Measurements from ENCODE around the gene APOA5. TPM values are rescaled to one million over a fixed set of nuclear protein-coding genes. Genes with fewer than 3 reads are reported as not detected.
"Not testable (repeated sequence)": the region's sequence is repeated elsewhere in the genome, so short reads cannot be mapped to it uniquely, and the experiment has no call there.

Gene APOA5
- total and polyA plus RNA-seq, 2 donors, result 0.38 TPM; not detected in 1

DNA sequence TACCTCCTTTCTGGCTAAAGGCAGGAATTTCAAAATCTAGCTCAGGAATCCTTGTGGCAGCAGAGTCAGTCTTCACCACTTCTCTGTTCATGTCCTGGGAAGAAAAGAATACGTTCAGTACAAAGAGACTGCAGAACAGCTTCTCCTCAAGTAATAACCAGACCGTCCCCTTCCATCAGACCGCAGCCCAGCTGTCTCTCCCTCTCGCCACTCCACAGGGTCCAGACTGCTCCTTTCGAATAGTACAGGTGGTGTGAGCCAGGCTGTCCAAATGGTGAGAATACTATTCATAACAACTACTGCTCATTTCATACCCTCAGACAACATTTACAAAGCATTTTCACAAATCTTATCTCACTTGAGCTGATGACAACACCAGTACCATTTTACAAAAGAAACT, 4.7 kb downstream of the APOA5 start:
- no peaks in the 10 kb centered on the region for H3K4me1 ChIP-seq (ENCODE audit: insufficient read depth)
- H3K36me3 ChIP-seq (ENCODE audit: insufficient read depth), result no peaks in the 10 kb centered on the region
- 61% methylated on average over 5 of the region's 5 CpGs for WGBS
- H3K27ac ChIP-seq (ENCODE audit: low read depth), result no peak overlapping the region
- H3K4me3 ChIP-seq (ENCODE audit: low read depth, low read length), result peak overlapping the region; percentile 89
- DNase-seq (ENCODE audit: extremely low spot score), result no peak

DNA sequence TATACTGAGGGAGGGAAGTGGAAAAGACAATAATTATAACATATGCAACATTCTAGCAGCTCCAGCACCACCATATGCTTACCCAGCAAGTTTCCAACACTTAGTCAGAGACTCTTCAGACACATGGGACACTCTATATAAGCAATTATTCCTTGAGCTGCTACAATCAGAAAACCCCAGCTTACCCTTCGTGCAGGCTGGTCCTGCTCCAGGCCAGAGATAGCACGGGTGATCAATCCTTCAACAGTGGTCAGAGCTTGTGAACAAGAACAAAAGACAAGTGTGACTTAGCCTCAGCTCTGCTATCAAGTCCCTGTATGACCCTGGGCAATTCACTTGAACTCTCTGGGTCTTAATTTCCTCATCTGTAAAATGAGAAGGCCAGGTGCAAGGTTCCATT, 5.4 kb downstream of the APOA5 start:
- WGBS, result 93% methylated on average over 2 of the region's 2 CpGs
- H3K36me3 ChIP-seq (ENCODE audit: insufficient read depth), result no peaks in the 10 kb centered on the region
- DNase-seq (ENCODE audit: extremely low spot score), result no peak
- H3K4me1 ChIP-seq (ENCODE audit: insufficient read depth), result no peaks in the 10 kb centered on the region
- H3K27ac ChIP-seq (ENCODE audit: low read depth), result no peak overlapping the region
- no peak overlapping the region for H3K4me3 ChIP-seq (ENCODE audit: low read depth, low read length)

GRCh38 chr11:116782728-116783127, 9.0 kb downstream of the APOA5 start:
- H3K4me3 ChIP-seq (ENCODE audit: low read depth, low read length), result no peak overlapping the region
- DNase-seq (ENCODE audit: extremely low spot score), result no peak
- no peaks in the 10 kb centered on the region for H3K4me1 ChIP-seq (ENCODE audit: insufficient read depth)
- H3K36me3 ChIP-seq (ENCODE audit: insufficient read depth), result no peaks in the 10 kb centered on the region
- 89% methylated on average over 4 of the region's 4 CpGs for WGBS
- H3K27ac ChIP-seq (ENCODE audit: low read depth), result no peak overlapping the region

- Histone ChIP-seq H3K27ac (ENCODE audit: low read depth) (no peak overlapping the region), H3K4me1 (ENCODE audit: insufficient read depth) (no peaks in the 10 kb centered on the region), H3K36me3 (ENCODE audit: insufficient read depth) (no peaks in the 10 kb centered on the region), H3K4me3 (ENCODE audit: low read depth, low read length) (no peak overlapping the region)
- WGBS, result 97% methylated on average over 4 of the region's 4 CpGs
- DNase-seq (ENCODE audit: extremely low spot score), result no peak
Observed at GRCh38 chr11:116778556-116778955, 13.1 kb downstream of the APOA5 start.

DNA sequence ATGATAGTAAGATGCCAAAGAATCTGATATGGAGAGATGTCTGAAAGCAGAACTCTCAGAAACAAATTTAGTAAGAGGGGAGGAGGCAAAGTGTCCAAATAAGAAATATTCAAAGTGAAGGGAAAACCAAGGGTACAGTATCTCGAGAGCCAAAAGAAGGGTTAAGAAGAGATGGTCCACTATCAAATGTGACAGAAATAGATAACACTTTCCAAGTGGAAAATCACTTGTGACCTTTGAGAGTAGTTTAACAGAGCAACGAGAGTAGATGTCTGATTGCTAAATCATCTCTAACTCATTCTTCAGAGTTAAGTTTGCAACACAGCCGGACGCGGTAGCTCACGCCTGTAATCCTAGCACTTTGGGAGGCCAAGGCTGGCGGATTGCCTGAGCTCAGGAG, 14.6 kb downstream of the APOA5 start:
- WGBS, result 79% methylated on average over 7 of the region's 7 CpGs
- Histone ChIP-seq H3K4me3 (ENCODE audit: low read depth, low read length) (no peak overlapping the region), H3K36me3 (ENCODE audit: insufficient read depth) (no peaks in the 10 kb centered on the region)

DNA sequence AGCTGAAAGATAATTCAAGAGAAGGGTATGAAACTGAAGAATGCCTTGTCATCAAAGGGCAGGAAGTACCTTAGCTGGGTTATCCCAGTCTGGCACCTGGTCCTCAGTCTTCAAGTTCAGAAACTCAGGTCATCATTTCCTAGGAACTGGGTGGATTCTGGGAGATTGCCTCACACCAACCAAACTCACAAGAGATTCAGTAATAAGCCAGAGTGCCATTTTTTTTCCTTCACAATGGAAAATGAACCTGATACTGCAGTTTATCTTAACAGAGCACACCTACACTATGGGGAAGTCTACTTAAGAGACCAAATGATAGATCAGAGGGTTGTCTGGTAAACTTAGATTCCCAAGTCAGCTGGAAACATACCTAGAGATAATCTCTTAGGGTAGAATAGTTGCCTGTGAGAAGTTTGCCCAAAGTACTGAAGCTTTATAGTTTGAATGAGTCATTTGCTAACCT, 15.1 kb downstream of the APOA5 start:
- Histone ChIP-seq H3K4me1 (ENCODE audit: insufficient read depth) (peaks cover 2% of the 10 kb centered on the region), H3K4me3 (ENCODE audit: low read depth, low read length) (no peak overlapping the region), H3K36me3 (ENCODE audit: insufficient read depth) (no peaks in the 10 kb centered on the region), H3K27ac (ENCODE audit: low read depth) (no peak overlapping the region)
- no peak for DNase-seq (ENCODE audit: extremely low spot score)

More for the DNA sequence above, 14.6 kb downstream of the APOA5 start:
- no peak for DNase-seq (ENCODE audit: extremely low spot score)
- no peaks in the 10 kb centered on the region for H3K4me1 ChIP-seq (ENCODE audit: insufficient read depth)
- H3K27ac ChIP-seq (ENCODE audit: low read depth), result no peak overlapping the region

GRCh38 chr11:116775975-116776374, 15.7 kb downstream of the APOA5 start:
- H3K36me3 ChIP-seq (ENCODE audit: insufficient read depth), result no peaks in the 10 kb centered on the region
- H3K4me3 ChIP-seq (ENCODE audit: low read depth, low read length), result no peak overlapping the region
- WGBS, result 92% methylated on average over 5 of the region's 5 CpGs
- H3K27ac ChIP-seq (ENCODE audit: low read depth), result no peak overlapping the region
- peaks cover 2% of the 10 kb centered on the region for H3K4me1 ChIP-seq (ENCODE audit: insufficient read depth)
- DNase-seq (ENCODE audit: extremely low spot score), result no peak

DNA sequence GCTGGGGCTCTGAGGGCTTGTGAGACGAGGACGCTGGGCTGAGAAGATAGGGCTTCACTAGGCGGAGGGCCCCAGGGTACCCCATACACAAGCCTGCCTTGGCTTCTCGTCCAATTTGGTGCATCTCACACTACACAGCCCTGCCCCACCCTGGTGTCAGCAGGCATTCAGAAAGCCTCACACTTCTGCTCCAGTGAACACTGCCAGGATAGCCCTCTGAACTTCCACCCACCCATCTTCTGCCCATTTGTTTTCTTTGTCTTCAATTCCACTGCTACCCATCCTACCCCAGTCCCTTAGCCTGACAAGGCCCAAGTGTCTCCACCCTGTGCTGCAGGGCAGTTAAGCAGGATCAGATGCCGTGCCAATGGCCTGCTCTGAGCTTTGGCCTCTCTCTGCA, 17.0 kb downstream of the APOA5 start:
- Histone ChIP-seq H3K4me3 (ENCODE audit: low read depth, low read length) (no peak overlapping the region), H3K4me1 (ENCODE audit: insufficient read depth) (peaks cover 2% of the 10 kb centered on the region), H3K36me3 (ENCODE audit: insufficient read depth) (no peaks in the 10 kb centered on the region), H3K27ac (ENCODE audit: low read depth) (no peak overlapping the region)
- no peak for DNase-seq (ENCODE audit: extremely low spot score)
- WGBS, result 85% methylated on average over 5 of the region's 5 CpGs

DNA sequence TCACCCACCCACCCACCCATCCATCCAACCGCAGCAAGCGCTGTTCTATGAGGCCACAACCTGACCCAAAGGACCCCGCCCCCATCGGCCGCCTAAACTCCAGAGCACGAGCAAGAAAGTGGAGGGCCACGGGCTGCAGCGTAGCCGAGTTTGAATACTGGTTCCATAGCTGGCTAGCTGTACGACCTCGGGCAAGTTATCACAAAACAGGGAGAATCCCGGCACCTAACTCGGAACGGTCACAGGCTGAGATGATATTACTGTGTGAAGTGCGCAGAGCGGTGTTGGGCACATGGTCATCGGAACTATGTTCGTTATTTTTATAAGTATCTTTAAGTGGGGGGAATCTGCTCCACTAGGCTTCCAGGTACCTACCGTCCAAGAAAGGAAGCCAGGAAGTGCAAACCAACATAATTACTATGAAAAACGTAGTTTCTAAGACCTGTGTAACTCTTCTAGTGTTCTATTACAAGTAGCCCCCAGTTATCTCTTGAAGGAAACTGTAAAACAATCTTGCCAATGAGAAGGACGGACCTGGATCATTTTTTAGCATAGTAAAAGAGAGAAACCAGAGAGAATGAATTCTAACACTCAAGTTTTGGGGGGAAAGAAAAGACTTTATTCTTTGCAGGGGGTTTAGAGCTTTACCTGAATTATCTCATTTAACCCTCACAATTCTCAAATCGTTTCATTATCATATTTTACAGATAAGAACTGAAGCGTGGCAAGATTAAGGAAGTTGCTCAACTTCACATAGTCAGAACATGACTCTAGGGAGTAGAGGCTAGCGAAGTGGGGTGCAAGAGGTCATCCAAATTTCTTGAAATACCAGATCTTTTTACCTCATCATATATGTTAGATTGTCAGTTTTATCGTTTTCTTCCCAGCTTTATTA, 18.2 kb downstream of the APOA5 start:
- WGBS, result 6% methylated on average over 25 of the region's 25 CpGs
- no peak overlapping the region for H3K27ac ChIP-seq (ENCODE audit: low read depth)
- H3K36me3 ChIP-seq (ENCODE audit: insufficient read depth), result peaks cover 2% of the 10 kb centered on the region
- peaks cover 2% of the 10 kb centered on the region for H3K4me1 ChIP-seq (ENCODE audit: insufficient read depth)
- peak overlapping the region; percentile 79 for H3K4me3 ChIP-seq (ENCODE audit: low read depth, low read length)
- DNase-seq (ENCODE audit: extremely low spot score), result no peak

GRCh38 chr11:116772443-116773202, 19.1 kb downstream of the APOA5 start, which contains the start of gene BUD13:
TSS of gene BUD13 (minus strand) at chr11:116772987. CDS start at chr11:116772964, 23 bp downstream.
- under 1% methylated on average over 73 of the region's 73 CpGs for WGBS
- H3K27ac ChIP-seq (ENCODE audit: low read depth), result peak within 1 kb of the TSS; percentile 91
- H3K4me1 ChIP-seq (ENCODE audit: insufficient read depth), result peaks cover 2% of the 10 kb centered on the region

GRCh38 chr11:116771935-116772334, 19.7 kb downstream of the APOA5 start:
- Histone ChIP-seq H3K27ac (ENCODE audit: low read depth) (no peak overlapping the region), H3K36me3 (ENCODE audit: insufficient read depth) (peaks cover 2% of the 10 kb centered on the region), H3K4me3 (ENCODE audit: low read depth, low read length) (peak overlapping the region; percentile 79), H3K4me1 (ENCODE audit: insufficient read depth) (peaks cover 2% of the 10 kb centered on the region)
- no peak for DNase-seq (ENCODE audit: extremely low spot score)
- WGBS, result 6% methylated on average over 2 of the region's 2 CpGs

More at GRCh38 chr11:116772443-116773202, 19.1 kb downstream of the APOA5 start, which contains the start of gene BUD13:
- Histone ChIP-seq H3K4me3 (ENCODE audit: low read depth, low read length) (peak within 1 kb of the TSS; percentile 79), H3K36me3 (ENCODE audit: insufficient read depth) (peaks cover 2% of the 10 kb centered on the region)
- no peak for DNase-seq (ENCODE audit: extremely low spot score)

GRCh38 chr11:116762132-116762531, 29.5 kb downstream of the APOA5 start:
- Histone ChIP-seq H3K27ac (ENCODE audit: low read depth) (no peak overlapping the region), H3K4me1 (ENCODE audit: insufficient read depth) (no peaks in the 10 kb centered on the region), H3K4me3 (ENCODE audit: low read depth, low read length) (no peak overlapping the region), H3K36me3 (ENCODE audit: insufficient read depth) (peaks cover 8% of the 10 kb centered on the region)
- WGBS, result 88% methylated on average over 2 of the region's 2 CpGs
- DNase-seq (ENCODE audit: extremely low spot score), result no peak

- DNase-seq (ENCODE audit: extremely low spot score); H3K4me1 ChIP-seq (ENCODE audit: insufficient read depth); H3K27ac ChIP-seq (ENCODE audit: low read depth); H3K4me3 ChIP-seq (ENCODE audit: low read depth, low read length): not testable (repeated sequence)
- peaks cover 17% of the 10 kb centered on the region for H3K36me3 ChIP-seq (ENCODE audit: insufficient read depth)
- 76% methylated on average over 8 of the region's 8 CpGs for WGBS
Observed at GRCh38 chr11:116756044-116756443, 35.6 kb downstream of the APOA5 start.

All from urinary bladder (tissue), 4 donors.